Gastroesophageal sphincter (tissue), 2 donors: ENCODE measurements around the gene CIITA.

Experiments used
- POLR2A ChIP-seq, 2 donors: fragments of 450-650 bp; IDR thresholded peaks; one replicate each; pipeline ENCODE4 v1.6.1; 2017; ENCODE audit warnings: antibody characterized with exemption in 2 of 2, mild to moderate bottlenecking in 2 of 2, moderate library complexity in 1 of 2
- POLR2AphosphoS5 ChIP-seq: sonication (generic); formaldehyde crosslinking; IDR thresholded peaks from one replicate; pipeline ENCODE4 v1.6.1; 2017; ENCODE audit warnings: antibody characterized with exemption

GRCh38 chr16:10881479-10882030 lies 4.6 kb downstream of the CIITA start:
- TF ChIP-seq POLR2AphosphoS5: no peak
- no peak for TF ChIP-seq POLR2A (IDR thresholded peaks at IDR 0.05)
